GM18909 (cell line): Measurements from ENCODE around the gene SLC66A2.
"Not testable (repeated sequence)": the region's sequence is repeated elsewhere in the genome, so short reads cannot be mapped to it uniquely, and the experiment has no call there.

Experiments used
- ATAC-seq: cut with Tn5 transposase; IDR thresholded peaks from one replicate; pipeline ENCODE4 v1.9.1; 2021; ENCODE audit warnings: mild to moderate bottlenecking; ENCODE audit not compliant: unreplicated experiment, poor library complexity

SLC66A2 gene

GRCh38 chr18:79871026-79871390, 80.4 kb downstream of the SLC66A2 start:
- ATAC-seq = no peak

- no peak for ATAC-seq
Measured at GRCh38 chr18:79870301-79871025, 81.0 kb downstream of the SLC66A2 start.

- ATAC-seq = no peak
Measured at GRCh38 chr18:79869591-79870300, 81.7 kb downstream of the SLC66A2 start.

- no peak for ATAC-seq
Measured at GRCh38 chr18:79868811-79869541, 82.5 kb downstream of the SLC66A2 start.

GRCh38 chr18:79868168-79868784, 83.2 kb downstream of the SLC66A2 start:
- no peak for ATAC-seq

- ATAC-seq = no peak
Measured at GRCh38 chr18:79867666-79868065, 83.8 kb downstream of the SLC66A2 start.

GRCh38 chr18:79866889-79867574, 84.4 kb downstream of the SLC66A2 start:
- ATAC-seq = no peak

- not testable (repeated sequence) for ATAC-seq
Measured at GRCh38 chr18:79865951-79866350, 85.5 kb downstream of the SLC66A2 start.

GRCh38 chr18:79864955-79865354, 86.5 kb downstream of the SLC66A2 start:
- not testable (repeated sequence) for ATAC-seq

- ATAC-seq = no peak
Measured at GRCh38 chr18:79864006-79864725, 87.3 kb downstream of the SLC66A2 start.

- ATAC-seq = no peak
Measured at GRCh38 chr18:79863161-79864005, 88.1 kb downstream of the SLC66A2 start.

GRCh38 chr18:79862562-79862961, 88.9 kb downstream of the SLC66A2 start:
- no peak for ATAC-seq

- ATAC-seq = no peak
Measured at GRCh38 chr18:79861687-79862086, 89.8 kb downstream of the SLC66A2 start.

GRCh38 chr18:79859314-79859713, 92.1 kb downstream of the SLC66A2 start:
- ATAC-seq = no peak

- ATAC-seq = no peak
Measured at GRCh38 chr18:79857082-79857671, 94.3 kb downstream of the SLC66A2 start.

GRCh38 chr18:79856119-79857007, 95.1 kb downstream of the SLC66A2 start:
- peak; percentile 67 for ATAC-seq

GRCh38 chr18:79855147-79855933, 96.1 kb downstream of the SLC66A2 start:
- peak; percentile 84 for ATAC-seq
